GM18951 (cell line): ENCODE results near the gene AIM2.
"Not testable (repeated sequence)": the region's sequence is repeated elsewhere in the genome, so short reads cannot be mapped to it uniquely, and the experiment has no call there.

Experiments
- POLR2A ChIP-seq: IDR thresholded peaks from 4 replicates; pipeline ENCODE4 v1.6.1; 2011; ENCODE audit warnings: mild to moderate bottlenecking; ENCODE audit not compliant: insufficient read length, insufficient read depth; ENCODE audit errors: extremely low read depth
- in situ Hi-C: fragments of 300-500 bp; cut with MboI; formaldehyde crosslinking; loops from one replicate; pipeline ENCODE4 v1.12.0; 2022; ENCODE audit warnings: low sequenced_read_pairs, mixed read lengths, inconsistent platforms; ENCODE audit not compliant: unreplicated experiment

The AIM2 gene

DNA sequence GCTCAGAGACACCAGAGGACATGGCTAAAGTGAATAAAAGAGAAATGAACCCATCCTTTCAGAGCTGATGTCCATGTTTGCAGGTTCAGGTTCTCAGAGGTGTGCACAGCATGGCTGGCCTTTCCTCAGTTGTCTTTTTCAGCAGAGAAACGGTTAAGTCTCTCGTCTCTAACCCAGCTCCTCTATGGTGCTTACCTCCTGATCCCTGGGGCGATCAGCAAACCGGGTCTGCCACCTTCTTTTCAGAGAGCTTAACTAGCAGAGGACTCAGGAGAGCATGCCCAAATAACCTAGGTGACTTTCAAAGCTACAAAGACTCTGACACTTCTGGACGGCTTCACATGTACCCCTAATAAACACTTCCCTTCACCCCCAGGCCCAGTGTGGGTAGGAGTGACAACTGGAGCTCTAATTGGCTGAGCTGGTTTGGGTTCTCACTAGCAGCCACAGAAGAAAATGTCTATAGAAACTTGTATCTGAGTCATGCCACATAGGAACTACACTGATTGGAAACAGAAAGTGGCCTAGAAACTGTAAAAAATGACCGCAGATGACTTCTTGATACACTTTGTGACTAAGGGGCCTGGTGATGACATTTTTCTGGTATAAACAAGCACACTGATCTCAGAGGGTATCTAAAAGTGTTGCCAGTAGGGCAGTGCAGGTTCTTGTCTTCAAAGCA lies at the start of gene AIM2:
Gene AIM2 (minus strand): TSS at position 329 of the 682 bp plus-strand sequence. CDS start 3,267 bp downstream, outside the sequence.
- in situ Hi-C loops = no loop called here
- peak; percentile 53 for TF ChIP-seq POLR2A

- TF ChIP-seq POLR2A = no peak
- in situ Hi-C loops = no loop called here
These were observed 47.0 kb upstream of the AIM2 start for GRCh38 chr1:159123587-159123986.

DNA sequence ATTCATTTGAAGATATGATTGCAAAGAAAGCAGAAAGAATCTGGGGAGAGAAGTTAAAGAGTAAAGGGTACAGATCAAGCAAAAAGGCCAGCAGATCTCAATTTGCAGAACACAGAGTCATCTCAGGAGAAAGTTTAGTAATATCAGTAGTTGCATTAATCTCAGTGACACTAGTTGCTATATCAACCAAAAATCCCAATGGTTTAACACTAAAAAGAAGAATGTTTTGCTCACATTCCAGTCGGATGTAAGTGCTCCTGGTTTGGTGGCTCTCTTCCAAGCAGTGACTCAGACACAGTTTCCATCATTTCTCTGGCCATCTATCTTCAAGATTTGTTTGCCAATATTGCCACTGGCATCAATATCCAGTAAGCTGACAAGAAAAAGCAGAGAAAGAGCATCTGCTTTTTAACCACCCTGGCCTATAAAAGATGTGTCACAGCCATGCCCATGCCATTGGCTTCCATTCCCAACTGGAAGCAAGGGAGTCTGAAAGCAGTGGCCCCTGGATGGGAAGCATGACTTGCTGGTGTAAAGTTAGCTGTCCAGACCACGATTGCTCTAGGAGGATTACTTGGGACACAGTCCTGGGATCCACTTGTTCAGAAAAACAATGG lies 45.5 kb upstream of the AIM2 start:
- in situ Hi-C loops = no loop called here
- no peak for TF ChIP-seq POLR2A

- TF ChIP-seq POLR2A = no peak
- in situ Hi-C loops = no loop called here
These were observed 45.0 kb upstream of the AIM2 start for GRCh38 chr1:159121526-159121925.

DNA sequence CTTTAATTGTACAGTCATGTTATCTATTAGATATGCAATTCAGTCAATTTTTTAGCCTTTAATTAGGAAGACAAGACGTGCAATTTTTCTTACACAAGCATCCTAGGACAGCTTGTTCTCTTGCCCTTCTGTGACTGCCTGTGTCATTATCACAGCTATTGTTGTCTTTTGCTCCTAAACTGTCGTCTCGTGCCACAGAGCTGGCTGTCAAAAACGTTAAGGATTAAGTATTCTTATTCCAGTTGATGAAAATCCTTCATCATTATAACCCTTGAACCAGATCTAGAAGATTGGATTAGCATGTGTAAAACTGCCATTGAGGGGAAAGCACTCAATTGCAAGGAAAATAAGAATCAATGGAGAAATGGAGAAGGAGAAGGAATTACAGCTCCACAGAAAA lies 43.8 kb upstream of the AIM2 start:
- TF ChIP-seq POLR2A = no peak
- in situ Hi-C loops = no loop called here

DNA sequence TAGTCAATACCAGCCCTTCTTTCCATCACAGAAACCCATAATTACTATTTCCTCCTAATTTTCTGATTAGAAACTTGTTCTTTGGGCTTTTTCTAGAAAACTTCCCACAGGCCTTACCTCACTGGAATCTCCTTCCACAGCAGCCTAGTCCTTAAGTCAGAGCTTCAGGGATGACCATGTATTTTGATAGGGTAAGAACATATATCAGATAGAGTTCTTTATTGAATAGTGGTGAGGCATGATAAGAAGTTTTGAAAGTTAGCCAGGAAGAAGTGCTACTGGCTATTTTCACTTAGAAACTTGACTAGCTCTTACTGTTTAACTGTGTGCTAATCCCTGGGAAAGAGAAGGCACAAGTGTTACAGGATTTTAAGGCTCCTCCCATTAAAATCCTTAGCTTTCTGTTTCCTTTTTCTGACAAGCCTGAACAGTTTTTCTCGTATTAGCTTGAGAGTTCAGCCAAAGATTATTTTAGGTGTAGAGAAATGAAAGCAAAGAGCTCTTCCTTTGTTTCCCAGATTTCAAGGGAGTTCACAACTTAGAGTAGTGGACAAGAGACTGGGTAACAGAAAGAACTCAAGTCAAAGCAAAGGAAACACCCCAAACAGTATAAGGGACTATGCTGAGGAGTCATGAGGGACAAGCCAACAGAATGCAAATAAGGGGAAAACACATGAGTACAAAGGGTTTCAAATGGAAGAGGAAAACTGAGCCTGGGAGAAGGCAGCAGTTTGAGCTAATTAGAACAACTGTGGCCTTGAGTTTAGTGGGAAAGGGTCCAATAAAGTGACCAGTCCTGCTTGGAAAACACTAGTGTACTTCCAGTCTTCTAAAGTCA lies 37.2 kb upstream of the AIM2 start:
- in situ Hi-C loops = no loop called here
- TF ChIP-seq POLR2A = no peak

GRCh38 chr1:159103021-159103420 lies 26.5 kb upstream of the AIM2 start:
- in situ Hi-C loops = not testable (repeated sequence)

GRCh38 chr1:159100589-159100988 lies 24.0 kb upstream of the AIM2 start:
- TF ChIP-seq POLR2A = no peak
- in situ Hi-C loops = no loop called here

DNA sequence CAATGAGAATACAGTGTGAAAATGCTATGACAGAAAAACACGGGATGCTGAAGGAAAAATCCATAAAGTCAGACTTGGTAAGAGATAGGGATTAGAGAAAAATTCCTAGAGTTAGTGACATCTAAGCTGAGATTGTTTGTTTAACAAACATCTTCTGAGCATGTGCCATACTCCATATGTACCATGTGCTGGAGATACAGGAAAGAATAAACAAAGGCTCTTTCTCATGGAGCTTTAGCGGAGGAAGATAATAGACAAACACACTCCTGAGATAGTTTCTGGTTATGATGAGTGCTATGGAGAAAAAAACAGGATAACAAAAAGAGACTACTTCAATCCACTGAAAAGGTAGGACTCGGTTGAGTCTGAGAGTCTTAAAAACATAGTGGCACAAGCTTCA lies 22.0 kb upstream of the AIM2 start:
- in situ Hi-C loops = no loop called here
- TF ChIP-seq POLR2A = no peak

GRCh38 chr1:159092036-159092760 lies 15.6 kb upstream of the AIM2 start:
- no peak for TF ChIP-seq POLR2A
- in situ Hi-C loops = no loop called here

DNA sequence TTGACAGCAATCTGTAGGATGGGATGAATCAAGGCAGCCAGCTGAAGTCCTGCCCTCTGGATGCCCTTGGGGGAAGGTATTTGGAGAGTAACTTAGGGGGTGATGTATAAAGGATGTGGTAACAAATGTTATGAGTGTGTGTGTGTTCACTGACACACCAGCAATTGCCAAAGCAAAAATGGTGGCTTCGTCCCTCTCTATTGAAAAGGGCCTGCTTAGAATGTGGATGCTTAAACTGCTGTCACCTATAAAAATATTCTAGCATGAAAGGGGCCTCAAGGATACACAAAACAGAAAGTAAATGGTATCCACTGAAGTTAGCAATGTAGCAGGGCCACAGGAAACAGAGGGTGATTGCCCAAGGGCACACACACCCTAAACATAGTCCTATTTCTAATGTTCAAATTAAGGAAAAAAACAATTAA lies 15.1 kb upstream of the AIM2 start:
- in situ Hi-C loops = no loop called here
- TF ChIP-seq POLR2A = no peak

DNA sequence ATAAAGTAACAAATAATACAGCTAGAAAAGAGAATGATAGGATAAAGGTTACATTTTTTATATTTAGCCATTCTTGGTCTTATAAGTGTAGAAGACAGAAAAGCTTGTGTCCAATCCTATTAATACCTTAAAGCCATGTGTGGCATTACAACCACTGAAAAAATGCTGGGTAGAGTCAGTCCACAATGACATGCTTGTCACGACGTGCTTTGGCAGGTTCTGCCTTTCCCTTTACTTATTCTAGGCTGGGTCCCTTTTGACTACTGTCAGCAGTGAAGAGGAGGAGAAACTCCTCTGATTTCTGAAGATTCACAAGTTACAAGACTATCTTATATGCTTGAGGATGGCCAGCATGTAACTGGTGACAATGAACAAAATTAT lies 14.6 kb upstream of the AIM2 start:
- no peak for TF ChIP-seq POLR2A
- in situ Hi-C loops = no loop called here

- in situ Hi-C loops = no loop called here
- no peak for TF ChIP-seq POLR2A
These were observed 14.0 kb upstream of the AIM2 start for GRCh38 chr1:159090286-159091179.
